GM21619 (cell line): ENCODE measurements around the gene ZFAND6.

Experiments used
- ATAC-seq: cut with Tn5 transposase; IDR thresholded peaks from one replicate; pipeline ENCODE4 v1.9.1; 2021; ENCODE audit not compliant: unreplicated experiment

ZFAND6 gene

DNA sequence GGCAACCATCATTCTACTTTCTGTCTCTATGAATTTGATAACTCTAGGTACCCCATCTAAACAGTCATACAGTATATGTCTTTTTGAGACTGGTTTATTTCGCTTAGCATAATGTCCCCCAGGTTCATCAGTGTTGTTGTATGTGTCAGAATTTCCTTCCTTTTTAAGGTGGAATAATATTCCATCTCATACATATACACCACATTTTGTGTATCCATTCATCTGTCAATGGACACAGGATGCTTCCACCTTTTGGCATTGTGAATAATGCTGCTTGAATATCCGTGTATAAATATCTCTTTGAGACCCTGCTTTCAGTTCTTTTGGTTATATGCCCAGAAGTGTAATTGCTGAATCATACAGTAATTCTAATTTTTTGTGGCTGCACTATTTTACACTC lies 10.4 kb upstream of the ZFAND6 start:
- no peak for ATAC-seq

DNA sequence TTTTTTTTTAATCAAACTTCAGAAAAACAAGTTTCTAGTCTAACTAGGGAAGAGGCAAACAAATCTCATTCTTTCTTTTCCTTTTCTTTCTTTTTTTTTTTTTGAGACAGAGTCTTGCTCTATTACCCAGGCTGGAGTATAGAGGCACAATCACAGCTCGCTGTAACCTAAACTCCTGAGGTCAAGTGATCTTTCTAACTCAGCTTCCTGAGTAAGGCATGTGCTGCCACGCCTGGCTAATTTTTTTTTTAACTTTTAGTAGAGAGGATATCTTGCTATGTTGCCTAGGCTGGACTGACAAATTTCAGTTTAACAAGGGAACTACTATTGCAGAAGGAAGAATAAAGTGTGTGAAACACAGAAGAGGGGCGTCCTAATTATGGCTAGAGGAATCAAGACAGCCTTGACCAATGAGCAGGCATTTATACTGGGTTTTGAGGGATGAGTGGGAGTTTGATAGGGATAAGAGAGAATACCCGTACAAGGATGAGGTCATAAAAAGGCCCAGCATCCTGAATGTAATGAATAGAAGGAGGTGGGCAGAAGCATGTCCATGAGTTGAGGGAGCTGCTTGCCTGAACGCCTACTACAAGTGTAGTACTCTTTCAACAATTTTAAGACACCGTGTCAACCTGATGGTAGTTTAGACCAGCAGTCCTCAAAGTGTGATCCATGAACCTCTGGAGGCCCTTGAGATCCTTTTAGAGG lies 6.7 kb upstream of the ZFAND6 start:
- no peak for ATAC-seq

DNA sequence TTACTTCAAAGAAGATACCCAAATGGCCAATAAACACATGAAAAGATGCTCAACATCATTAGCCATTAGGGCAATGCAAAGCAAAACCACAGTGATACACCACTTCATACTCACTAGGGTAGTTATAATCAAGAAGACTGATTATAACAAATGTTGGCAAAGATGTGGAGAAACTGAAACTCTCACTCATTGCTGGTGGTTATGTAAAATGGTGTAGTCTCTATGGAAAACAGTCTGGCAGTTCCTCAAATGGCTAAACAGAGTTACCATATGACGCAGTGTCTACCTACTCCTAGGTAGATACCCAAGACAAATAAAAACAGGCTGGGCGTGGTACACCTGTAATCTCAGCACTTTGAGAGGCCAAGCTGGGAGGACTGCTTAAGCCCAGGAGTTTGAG lies 3.5 kb upstream of the ZFAND6 start:
- ATAC-seq: no peak

DNA sequence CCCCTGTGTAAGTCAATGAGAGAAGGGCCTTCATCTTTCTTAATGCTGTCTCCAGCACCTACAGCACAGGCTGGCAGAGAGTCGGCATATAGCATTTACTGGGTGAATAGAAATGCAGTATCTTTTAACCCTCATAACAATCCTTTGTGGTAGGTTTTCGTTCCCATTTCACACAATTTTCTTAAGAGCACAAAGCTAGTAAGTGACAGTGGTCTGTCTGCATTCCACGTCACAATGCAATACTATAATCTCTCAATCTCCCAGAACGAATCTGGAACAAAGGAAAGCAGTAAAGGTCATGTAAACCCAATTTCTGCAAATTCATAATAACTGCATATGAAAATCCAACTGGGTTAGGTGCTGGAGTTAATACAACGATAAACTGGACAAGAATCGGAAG lies 1.4 kb upstream of the ZFAND6 start:
- no peak for ATAC-seq

DNA sequence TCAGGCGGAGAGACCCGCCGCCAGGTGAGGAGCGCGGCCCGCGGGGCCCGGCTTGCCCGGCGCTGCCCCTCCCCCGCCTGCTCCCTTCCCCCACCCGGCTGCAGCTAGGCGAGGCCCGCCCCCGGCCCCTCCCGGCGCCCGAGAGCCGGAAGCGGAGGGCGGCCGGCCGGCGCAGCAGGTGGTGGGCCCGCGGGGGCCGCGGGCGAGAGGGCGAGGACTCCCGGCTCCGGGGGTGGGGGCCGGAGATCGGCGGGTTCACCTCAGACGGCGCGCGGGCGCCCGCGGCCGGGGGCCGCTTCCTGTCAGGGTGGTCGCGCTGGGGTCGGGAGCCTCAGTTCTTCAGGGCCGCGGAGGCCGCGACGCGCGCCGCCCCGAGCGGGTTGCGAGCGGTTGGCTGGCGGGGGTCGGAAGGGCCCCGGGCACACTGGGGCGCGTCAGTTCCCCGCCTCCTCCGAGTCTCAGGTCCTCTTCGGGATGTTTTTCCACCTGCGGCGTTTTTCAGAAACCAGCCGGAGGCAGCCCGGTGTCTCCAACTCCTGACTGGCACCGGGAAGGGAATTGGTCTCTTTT lies 395 bp downstream of the ZFAND6 start:
- peak; percentile 48 for ATAC-seq

DNA sequence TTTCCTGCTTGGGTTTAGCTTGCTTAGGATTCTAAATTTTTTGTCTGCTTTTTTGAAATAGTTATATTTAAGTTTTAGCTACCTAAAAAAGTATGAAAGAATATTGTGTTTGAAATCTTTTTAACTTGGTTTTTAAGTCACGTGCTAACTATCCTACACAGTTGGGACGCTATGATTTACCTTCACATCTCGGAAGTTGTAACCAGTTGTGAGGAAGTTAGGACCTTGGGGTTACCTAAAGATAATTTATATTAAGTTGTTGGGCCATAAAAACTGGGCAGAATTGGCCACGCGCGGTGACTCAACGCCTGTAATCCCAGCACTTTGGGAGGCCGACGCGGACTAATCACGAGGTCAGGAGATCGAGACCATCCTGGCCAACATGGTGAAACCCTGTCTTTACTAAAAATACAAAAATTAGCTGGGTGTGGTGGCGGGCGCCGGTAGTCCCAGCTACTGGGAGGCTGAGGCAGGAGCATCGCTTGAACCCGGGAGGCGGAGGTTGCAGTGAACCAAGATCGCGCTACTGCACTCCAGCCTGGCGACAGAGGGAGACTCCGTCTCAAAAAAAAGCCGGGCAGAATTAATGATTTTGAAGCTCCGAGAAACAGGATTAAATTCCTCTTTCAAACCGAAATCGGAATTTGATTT lies 1.0 kb downstream of the ZFAND6 start:
- no peak for ATAC-seq

DNA sequence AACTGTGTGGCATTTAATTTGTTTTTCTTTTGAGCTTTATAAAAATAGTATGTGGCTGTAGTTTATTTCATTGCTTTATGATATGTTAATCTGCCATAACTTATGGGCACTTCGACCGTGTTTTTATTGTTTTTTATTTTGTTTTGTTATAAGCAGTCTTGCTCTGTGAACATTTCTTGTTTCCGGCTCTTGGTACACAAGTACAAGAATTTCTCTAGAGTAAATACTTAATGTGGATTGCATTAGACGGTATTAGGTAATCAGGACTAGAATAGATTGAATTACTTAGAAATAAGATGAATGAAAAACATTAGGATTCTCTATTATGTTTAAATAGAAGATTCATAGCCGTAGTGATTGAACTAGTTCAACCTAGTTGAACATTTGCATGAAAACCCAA lies 2.1 kb downstream of the ZFAND6 start:
- no peak for ATAC-seq

DNA sequence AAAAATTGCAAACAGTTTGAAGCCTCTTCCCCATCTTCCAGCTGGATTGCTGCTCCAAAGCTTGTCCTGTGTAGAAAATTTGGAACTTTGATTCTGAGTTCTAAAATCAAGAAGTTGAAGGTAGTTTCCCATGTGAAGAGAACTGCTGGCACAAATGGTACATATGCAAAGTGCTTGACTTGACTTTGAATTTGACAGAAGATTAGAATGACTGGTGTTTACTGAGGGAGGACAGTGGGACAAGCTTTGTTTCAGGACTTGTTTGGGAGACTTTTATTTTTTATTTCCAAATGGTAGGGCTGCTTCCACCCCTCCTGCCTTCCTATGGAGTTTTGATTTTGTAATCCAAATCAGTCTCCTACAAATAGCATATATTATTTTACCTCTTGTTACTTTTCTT lies 7.4 kb downstream of the ZFAND6 start:
- ATAC-seq: no peak

DNA sequence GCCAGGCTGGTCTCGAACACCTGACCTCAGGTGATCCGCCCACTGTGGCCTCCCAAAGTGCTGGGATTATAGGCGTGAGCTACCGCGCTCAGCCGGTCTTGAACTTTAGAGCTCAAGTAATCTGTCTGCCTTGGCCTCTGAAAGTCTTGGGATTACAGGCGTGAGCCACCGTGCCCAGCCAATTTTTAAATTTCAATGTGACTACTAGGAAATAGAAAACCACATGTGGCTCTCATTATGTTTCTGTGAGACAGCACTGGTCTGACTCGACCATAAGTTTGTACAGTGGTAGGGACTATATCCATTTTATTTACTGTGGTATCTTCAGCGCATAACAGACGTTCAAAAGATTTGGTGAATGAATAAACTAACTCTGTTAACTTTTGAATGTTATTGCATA lies 9.1 kb downstream of the ZFAND6 start:
- no peak for ATAC-seq

DNA sequence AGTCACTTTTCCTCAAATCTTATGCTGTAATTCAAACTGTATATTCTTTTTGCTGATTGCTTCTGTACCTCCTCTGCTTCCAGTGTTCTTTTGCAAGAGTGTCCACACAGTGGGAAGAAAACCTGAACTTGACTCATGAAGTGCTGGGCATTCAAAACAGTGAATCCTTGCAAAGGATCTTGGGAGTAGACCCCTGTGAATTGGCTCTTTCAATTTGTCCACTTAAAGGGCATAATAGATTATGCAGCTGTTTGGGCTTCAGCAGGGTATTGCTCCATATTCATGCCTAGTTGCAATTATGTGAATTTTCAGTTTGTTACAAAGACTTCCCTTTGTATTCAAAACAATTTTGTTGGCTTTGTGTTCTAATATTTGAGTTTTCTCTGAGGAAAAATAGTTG lies 11.4 kb downstream of the ZFAND6 start:
- ATAC-seq: no peak

DNA sequence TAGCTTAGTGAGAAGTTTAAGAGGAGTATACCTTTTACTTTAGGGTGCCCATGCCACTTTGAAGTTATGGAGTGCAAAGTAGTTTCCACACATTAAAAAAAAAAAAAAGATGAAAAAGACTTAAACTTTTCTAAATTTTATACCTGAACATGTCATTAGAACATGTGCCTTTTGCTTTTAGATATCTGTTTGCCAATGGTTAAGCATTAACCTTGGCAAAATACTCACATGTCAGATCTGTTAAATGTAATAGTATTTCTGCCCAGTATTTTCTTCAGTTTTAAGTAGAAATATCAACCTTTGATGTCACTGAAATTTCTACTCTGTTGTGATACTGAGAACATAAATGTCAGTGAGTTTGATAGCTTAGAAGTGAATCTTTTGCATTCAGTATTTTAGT lies 12.2 kb downstream of the ZFAND6 start:
- ATAC-seq: no peak

DNA sequence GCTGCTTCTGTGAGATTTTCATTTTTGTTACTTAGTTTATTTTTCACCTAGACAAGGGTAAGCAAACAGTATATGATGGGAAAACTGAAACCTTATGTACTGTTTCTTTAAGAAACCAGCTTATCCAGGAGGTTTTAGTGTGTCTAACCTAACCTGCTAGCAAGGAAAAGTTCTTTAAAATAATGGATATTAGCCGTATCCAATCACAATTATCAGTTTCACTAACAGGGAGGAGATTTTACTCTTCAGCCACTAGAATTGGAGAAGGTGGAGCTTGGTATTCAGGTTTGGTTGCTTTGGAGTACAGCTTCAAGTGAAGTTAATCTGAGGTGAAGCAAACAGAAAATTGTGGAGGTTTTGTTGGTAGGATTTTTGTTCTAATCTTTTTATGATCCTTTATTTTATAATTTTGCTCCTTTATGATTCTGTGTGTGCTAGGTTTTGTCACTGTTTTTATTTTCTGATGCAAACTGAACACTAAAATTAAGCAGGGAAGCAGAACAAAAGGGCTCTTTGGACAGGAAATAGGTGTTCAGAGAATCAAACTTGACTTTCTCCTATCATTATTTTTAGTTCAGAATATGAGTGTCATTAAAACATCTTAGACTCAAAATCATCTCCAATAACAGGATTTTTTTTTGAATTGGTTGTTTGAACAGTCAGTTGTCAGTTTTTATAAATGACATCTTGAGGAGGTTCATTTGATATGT lies 13.0 kb downstream of the ZFAND6 start:
- ATAC-seq: peak; percentile 92

DNA sequence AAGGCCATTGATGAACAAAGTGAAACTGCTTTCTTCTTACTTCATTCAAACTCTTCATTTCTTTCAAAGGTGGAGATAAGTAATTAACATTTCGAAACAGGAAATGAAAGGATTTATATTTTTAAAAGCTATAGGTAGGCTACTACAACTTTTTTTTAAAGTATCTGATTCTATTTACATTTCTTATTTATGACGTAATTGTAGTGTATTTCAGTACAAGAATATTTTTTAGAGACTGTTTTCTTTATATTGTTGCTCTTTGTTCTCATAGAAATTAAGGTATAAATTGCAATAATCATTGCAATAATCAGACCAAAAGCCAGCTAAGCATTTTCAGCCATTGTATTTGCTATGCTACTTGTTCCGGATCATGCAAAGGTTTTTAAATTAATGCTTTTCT lies 13.7 kb downstream of the ZFAND6 start:
- no peak for ATAC-seq

DNA sequence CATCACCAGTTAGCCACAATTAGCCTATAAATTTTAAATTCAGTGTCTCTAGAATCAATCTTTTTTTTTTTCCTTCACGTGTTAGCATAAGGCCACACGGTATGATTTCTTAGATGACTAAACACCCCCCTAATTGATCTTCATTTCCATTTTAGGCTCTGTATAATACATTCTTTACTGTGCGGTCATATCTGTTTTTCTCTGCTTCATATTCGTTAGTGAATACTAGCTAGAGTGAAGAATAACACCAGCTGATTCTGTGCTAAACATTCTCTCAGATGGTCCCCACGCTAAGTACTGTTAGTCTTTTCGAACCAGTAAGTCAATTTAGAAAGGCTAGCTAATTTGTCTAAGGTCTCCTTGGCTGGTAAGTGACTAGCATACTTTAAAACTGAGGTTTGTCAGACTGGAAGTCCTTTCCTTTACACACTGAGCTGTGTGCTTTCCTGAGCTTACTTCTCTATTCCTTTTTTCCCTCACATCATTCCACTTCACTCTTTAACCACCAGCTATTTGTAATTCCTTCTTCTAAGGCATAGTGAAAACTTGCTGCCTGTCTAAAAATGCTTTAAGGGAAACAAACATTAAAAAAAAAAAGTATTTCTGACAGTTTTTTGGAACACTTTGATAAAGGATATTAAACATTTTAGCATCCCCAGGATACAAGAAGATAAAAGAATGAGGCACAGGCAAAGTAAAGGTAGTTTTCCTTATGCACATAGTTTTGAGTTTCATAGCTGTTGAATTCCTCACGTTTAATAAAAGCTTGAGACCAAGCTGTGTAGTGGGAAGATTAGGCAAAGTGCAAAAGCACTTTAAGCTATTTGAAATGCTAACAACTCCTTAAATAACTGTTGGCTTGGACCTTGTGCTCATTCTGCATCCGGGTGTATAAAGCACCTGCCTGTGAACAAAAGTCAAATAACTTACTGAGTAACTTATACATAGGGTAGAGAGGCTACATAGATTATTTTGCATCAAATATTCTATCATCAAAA lies 17.1 kb downstream of the ZFAND6 start:
- ATAC-seq: no peak

DNA sequence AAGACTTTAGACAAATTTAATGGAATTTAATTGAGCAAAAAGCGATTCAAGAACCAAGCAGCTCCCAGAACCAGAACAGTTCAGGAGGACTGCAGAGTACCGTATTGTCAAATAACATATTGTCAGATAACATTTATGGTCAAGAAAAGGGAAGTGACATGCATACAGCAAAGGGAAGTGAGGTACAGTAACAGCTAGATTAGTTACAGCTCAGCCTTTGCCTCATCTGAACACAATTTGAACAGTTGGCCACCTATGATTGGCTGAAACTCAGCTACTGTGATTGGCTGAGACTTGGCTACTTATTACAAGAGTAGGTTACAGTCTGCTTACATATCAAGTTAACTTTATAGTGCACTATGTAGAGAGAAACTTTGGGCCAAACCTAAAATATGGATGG lies 21.9 kb downstream of the ZFAND6 start:
- ATAC-seq: no peak

DNA sequence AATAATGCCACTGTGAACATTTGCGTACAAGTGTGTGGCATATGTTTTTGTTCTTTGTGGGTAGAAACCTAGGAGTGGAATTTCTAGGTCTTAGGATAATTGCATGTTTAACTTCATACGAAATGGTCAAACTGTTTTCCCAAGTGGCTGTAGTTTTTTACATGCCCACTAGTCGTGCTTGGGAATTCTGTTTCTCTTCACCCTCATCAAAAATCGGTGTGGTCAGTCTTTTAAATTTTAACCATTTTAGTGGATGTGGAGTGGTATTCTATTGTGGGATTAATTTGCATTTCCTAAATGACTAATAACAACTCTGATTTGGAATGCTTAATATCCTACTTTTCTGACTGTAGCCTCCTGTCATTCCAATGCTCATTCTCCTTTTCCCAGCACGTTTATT lies 27.6 kb downstream of the ZFAND6 start:
- no peak for ATAC-seq

DNA sequence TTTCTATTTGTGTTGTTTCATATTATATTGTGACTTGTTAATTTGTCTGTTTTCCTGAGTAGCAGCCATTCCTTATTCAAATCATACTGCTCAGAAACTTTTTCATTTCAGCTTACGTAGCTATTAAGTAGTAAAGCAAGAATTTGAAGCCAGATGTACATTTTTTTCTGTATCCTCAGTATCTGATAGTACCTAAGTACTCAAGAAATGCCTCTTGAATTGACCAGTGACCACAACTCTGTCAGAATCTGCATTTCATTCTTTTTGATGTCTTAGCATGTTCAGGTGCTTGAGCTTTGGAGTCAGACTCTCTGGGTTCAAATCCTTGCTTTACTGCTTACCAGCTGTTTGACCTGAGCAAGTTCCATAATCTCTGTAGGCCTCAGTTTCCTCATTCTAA lies 30.6 kb downstream of the ZFAND6 start:
- ATAC-seq: no peak

DNA sequence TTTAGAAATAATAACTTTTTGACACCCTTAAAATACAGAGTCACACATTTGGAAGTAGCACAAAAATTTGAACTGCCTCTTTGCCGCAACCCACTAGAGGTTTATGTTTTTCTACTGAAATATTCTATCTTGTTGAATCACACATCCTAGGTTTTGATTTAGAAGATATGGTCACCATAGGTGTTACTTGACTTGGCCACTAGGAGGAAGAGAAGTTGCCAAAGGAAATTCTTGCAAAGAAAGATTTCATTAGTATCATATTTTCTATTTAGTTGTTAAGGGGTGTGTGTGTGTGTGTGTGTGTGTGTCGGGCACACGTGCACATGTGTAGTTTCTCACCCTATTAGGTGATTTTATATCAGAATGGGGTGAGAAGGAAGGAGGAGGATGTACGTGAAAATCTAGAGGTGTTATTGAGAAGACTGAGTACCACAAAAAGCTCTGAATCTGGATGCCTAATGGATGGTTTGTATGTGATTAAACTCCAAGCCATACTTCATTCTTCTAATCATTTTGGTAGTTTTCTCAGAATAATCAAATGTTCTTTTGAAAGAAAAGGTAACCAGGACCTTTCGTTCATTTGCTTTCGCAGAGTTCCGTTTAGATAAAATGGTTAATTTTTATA lies 31.5 kb downstream of the ZFAND6 start:
- ATAC-seq: no peak

DNA sequence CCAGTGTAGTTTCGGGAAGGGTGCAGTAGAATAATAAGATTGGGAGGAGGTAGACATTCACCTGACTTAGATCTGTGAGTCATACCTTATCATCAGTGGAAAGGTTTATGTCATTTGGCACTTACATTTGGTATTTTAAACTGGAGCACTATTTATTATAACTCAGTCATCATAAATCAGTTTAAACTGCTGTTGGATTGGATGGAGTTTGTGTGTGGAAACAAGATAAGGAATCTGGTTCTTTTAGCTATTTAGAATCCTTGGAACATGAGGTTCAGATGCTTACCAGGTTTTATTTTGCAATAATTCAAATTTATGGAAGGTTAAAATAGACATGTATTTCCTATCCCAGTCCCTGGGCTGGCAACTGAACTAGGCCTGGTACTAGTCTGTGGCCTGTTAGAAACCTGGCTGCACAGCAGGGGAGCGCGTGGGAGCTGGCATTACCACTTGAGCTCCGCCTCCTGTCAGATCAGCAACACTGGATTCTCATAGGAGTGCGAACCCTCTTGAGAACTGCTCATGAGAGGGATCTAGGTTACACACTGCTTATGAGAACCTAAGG lies 34.5 kb downstream of the ZFAND6 start:
- ATAC-seq: no peak

DNA sequence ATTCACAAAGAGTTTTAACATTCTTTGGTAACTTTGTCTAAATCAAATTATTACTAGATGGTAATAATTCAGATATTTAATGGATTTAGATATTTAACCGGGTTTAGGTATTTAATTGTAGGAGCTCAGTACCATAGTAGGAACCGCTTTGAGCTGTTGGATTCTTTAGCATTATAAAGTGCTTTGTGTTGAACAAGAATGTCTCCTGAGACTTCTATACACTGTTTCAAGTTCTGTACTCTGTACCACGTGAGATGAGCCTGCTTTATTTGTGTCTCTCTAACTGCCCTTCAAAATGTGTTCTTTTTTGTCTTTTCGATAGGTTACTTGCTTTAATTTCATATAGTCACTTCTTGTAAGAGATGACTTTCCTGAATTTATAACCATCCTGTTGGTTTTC lies 36.0 kb downstream of the ZFAND6 start:
- no peak for ATAC-seq
